NCI-H146 (cell line): ENCODE measurements around the gene GLI3.

ENCODE experiments used
- DNase-seq: peaks from one replicate; lab custom pipeline; 2025; lab: John Stamatoyannopoulos, UW

Gene GLI3

DNA sequence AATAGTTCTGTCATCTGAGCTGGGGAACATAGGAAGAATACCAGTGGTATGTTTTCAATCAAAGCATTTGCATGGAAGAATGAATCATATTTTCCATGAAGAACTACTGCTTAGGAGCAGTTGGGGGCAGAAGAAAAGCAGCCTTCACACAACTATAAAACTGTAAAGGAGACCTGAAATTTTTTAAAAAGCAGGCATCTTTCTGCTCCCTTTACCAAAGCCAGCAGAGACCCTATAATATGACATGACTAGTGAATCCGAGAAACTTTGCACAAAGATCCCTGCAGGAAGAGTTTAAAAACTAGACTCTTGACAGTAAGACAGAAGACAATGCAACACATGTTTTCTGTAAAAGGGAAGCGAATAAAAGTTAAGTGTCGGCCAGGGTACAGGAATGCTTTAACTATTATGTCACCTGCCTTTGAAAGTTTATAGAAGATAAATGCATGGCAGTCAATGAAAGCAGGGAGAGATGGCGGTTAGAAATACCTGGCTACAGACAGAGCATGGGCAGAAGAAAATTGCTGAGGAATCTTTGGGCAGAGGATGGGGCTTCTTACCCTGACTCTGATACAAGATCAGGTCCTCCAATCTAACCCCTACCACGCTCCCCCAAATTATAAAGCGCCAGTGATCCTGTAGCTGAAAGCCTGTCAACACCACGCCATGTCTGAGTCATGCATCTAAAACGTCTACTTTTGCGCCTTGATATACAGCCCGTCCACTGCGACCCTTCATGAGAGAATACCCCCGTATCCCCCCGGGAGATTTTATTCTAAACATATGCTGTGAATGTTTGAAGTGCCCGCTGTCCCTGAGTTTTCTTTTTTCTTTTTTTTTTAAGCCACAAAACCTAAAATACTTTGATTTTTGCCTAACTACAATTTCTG lies 93.1 kb downstream of the GLI3 start:
- no peak for DNase-seq

DNA sequence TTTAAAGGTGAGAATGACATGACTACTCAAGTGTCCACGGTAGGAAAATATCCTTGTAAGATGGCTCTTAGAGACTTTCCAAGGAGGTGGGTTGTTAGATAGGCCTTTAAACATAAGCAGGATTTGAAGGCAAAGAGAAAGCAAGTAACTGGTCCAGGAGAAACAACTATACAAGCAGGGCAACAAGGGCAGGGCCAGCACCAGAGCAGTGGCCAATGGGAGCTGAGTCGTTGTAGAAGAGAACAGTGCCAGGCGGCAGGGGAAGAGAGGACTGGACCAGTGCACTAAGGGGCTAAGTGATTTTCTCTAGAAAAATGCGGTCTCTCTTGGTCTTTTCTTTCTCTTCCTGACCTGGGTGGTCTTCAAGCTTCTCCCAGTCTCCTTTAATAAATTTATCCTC lies 94.9 kb downstream of the GLI3 start:
- DNase-seq, result no peak

DNA sequence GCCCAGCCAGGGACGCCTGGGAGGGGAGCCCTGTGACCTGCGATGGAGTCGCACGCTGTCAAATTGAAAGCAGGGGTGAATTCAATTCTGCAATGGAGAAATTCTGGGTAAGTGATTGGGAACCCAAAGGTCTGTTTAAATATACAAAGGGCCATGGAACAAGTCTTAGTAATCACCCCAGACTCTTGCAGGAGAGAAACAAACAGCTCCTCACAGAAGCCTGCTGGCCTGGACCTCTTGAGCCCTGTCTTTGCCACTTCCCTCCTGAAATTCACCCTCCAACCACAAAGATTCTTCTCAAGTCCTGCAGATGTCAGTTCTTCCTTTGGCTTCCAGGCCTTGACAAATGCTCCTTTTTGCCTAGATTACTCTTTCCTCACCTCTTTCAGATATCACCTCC lies 97.3 kb downstream of the GLI3 start:
- no peak for DNase-seq

- no peak for DNase-seq
Observed at GRCh38 chr7:42138691-42139090, 98.3 kb downstream of the GLI3 start.

DNA sequence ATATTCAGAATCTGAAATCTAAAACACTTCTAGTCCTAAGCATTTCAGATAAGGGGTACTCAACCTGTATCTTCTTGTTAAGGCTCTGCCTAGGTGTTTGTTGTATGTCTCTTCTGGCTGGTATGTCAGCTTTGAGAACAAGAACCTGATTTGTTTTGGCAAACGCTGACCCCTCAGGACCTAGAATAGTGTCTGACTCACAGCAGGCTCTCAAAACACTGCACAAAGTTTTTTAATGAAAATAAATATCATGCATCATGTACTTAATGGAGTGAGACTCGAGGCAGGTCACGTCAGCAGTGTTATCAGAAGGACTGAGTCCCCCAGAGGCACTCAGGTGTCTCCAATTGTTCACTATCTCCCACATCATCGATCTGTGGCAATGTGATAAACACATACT lies 99.1 kb downstream of the GLI3 start:
- DNase-seq, result no peak

GRCh38 chr7:42137431-42137830 lies 99.6 kb downstream of the GLI3 start:
- no peak for DNase-seq

DNA sequence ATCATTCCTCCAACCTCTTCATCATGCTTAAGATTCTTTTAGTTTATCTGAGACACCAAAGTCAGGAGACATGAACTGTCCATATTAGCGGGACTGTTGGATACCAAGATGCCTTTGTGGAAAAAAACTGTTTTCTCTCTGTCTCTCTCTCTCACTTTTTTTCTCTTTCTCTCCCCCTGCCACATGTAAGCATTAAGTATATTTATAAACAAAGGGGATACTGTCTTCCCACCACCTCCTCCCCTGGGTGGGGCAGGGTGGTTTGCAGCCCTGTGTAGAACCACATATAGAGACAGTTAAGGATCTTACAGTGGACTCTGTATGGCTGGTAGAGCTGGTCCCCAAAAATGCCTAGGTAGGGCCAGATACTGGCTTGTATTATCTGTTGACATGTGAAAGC lies 101.3 kb downstream of the GLI3 start:
- no peak for DNase-seq

- DNase-seq, result no peak
Observed at GRCh38 chr7:42134276-42134876, 102.6 kb downstream of the GLI3 start.

- DNase-seq, result no peak
Observed at GRCh38 chr7:42133321-42133720, 103.7 kb downstream of the GLI3 start.

GRCh38 chr7:42128703-42129102 lies 108.3 kb downstream of the GLI3 start:
- DNase-seq, result no peak

DNA sequence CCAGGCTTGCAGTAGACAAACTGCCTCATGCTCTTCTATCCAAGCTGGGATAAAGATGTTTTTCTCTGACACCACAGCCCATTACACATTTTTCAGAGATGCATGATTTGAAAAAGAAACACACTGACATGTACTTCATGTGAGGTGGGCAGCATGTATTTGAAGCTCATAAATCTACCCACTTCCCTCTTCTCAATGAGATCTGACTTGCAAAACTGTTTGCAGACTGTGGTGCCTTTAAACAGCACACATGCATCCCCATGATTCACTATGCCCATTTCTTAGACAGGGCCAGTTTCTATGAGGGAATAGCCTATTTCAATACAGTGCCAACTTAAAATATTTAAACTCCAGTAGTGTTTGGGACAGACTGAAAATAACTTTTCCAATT lies 109.8 kb downstream of the GLI3 start:
- no peak for DNase-seq

DNA sequence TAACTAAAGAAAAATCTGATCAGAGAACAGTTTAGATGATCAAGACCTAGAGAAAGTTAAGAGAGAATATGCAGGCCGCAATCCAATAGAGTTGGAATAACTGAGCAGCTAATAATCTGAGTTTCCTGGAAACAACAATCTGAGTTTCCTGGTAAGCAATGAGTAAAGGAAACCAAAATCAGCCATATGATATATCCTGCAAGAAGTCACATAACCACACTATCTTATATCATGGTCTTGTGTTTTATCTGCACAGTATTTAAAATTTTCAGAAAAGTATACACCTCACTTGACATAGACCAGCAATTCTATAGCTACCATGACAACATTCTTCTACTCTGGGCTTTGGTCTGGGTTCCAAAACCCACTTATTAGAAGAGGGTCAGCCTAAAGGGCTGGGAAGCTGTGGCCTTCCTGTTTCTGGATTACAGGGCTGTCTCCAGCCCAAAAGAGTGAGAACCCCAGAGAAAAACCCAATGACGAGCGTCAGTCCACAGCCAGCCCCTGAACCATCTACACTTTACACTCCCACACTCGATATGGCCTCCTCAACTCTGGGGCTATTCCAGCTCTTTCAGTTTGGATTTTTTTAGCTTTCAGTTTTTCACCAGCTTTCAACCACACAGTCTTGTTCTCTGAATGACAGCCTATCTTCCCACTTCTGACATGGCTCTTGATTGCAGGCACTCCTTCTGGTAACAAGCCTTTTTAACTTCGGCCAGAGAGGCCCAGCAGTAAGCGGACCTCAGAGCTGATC lies 110.4 kb downstream of the GLI3 start:
- no peak for DNase-seq

DNA sequence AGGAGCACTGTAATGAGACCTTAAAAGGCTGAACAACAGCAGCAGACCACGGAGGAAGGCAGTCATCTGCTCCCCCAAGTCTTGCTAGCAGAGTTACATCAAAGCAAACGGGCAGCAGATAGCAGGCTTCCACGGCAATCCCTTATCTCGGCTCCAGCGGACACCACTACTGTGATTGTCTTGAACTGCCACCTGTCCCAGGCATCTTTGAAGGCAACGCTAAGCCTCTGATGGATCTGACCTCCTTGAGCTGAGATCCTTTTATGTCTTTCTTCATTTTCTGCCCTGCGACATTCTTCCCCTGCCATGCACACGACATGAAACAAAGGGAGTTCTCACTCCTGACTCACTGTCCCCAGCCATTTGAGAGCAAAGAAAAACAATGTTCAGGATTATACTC lies 111.7 kb downstream of the GLI3 start:
- no peak for DNase-seq

DNA sequence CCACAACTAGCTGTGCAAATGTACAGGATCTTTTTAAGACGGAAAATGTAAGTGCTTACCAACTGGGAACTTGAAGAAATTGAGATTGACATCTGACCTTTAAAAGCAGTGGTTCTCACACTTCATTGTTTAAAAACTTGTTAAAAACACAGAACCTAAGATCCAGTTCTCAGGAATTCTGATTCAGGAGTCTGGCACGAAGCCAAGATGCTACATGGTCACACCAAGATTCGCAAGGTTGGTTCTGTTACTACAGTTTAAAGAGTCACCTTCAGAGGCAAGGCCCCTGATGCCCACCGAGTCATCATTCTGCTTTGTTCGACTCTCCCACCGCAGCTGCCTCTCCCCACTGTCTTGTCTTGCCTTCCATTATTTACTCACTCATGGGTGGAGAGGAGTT lies 113.3 kb downstream of the GLI3 start:
- DNase-seq, result no peak

- DNase-seq, result no peak
Observed at GRCh38 chr7:42120191-42120590, 116.8 kb downstream of the GLI3 start.

GRCh38 chr7:42117201-42117600 lies 119.8 kb downstream of the GLI3 start:
- no peak for DNase-seq

- DNase-seq, result no peak
Observed at GRCh38 chr7:42115795-42116194, 121.2 kb downstream of the GLI3 start.

DNA sequence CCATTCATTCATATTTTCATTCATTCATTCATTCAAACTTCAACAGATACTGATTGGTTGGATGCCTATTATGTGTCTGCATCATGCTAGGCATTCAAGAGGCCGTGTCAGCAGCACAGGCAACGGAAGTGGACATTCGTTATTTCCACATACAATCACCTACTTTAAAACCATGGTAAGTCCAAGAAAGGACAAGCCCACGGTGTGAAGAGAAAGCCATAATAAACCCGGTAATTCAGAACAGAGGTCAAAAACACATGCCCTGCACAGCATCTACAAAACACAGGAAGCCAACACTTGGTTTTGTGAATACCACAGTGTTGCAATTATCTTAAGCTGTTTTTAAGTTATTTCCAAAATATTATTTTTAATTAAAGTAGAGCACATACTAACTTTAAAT lies 126.7 kb downstream of the GLI3 start:
- no peak for DNase-seq

DNA sequence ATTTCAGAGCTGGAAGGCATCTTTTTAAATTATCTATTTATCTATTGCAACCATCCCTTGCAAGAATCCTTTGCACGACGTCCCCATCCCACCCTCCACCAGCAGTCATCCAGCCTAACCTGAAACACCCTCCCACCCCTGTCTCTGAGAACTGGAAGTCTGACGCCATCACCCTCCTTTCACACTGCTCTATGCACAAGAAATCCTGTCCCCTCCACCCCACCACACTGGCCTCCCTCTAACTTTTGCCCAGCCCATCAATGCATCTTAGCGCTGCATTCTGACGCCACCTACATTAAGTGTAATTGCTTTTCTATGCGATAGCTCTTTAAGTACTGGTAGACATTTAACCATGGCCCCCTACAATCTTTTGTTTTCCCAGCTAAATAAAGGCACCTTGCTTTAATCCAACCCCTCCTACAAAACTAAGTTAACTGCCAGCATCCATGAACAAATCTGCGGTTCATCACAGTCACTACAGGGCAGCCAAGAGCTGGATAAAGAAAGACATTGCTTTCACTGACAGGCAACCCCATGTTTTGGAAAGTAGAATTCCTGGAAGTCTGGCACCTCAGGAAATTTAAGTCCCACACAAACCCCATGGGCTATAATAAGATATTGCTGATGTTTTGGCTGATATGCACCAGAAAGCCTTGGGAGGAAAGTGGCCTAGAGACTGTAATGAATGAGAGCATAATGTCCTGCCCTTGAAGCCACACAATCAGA lies 128.0 kb downstream of the GLI3 start:
- DNase-seq, result no peak

GRCh38 chr7:42107484-42108240 lies 129.3 kb downstream of the GLI3 start:
- no peak for DNase-seq

DNA sequence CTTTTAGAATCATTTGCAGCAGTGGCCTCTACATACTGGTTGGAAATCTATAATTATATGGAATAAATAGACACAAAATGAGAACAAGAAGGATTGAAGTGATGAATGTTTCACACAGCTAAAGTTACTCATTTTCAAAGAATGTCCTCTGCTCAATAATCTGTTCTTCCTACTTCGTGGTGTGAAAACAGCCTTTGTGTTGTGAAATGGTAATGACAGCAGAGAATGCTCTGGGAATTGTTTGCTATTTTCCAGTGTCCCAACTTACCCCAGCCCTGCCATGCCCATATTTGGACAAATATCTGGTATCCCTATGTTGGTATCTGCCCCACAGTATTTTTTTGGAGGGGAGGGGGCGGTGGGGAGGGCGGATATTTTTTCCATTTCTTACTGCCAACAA lies 130.4 kb downstream of the GLI3 start:
- no peak for DNase-seq
